ENCODE measurements around the gene SPTBN1. TPM values are rescaled to one million over a fixed set of nuclear protein-coding genes. Genes with fewer than 3 reads are reported as not detected.

SPTBN1 gene
- polyA plus RNA-seq, 1 experiment: 56.6 TPM

- DNase-seq (ENCODE audit: low read depth, low spot score): no peak
- ChIA-PET POLR2A (no interaction called here), CTCF (no interaction called here)
- no peak overlapping the region for H3K27ac ChIP-seq (ENCODE audit: low read depth, low read length)
- TF ChIP-seq, protein P1, sequence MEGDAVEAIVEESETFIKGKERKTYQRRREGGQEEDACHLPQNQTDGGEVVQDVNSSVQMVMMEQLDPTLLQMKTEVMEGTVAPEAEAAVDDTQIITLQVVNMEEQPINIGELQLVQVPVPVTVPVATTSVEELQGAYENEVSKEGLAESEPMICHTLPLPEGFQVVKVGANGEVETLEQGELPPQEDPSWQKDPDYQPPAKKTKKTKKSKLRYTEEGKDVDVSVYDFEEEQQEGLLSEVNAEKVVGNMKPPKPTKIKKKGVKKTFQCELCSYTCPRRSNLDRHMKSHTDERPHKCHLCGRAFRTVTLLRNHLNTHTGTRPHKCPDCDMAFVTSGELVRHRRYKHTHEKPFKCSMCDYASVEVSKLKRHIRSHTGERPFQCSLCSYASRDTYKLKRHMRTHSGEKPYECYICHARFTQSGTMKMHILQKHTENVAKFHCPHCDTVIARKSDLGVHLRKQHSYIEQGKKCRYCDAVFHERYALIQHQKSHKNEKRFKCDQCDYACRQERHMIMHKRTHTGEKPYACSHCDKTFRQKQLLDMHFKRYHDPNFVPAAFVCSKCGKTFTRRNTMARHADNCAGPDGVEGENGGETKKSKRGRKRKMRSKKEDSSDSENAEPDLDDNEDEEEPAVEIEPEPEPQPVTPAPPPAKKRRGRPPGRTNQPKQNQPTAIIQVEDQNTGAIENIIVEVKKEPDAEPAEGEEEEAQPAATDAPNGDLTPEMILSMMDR (IDR thresholded peaks at IDR 0.05; ENCODE audit: low read depth, low read length): no peak
- no peak overlapping the region for H3K4me3 ChIP-seq (ENCODE audit: low read depth, low read length)
- no peaks in the 10 kb centered on the region for H3K27me3 ChIP-seq (ENCODE audit: control insufficient read depth, insufficient read depth, low read length)
- H3K9me3 ChIP-seq (ENCODE audit: control insufficient read depth, insufficient read depth, low read length): no peaks in the 10 kb centered on the region
Measured at GRCh38 chr2:54518430-54518829, 62.3 kb downstream of the SPTBN1 start.

DNA sequence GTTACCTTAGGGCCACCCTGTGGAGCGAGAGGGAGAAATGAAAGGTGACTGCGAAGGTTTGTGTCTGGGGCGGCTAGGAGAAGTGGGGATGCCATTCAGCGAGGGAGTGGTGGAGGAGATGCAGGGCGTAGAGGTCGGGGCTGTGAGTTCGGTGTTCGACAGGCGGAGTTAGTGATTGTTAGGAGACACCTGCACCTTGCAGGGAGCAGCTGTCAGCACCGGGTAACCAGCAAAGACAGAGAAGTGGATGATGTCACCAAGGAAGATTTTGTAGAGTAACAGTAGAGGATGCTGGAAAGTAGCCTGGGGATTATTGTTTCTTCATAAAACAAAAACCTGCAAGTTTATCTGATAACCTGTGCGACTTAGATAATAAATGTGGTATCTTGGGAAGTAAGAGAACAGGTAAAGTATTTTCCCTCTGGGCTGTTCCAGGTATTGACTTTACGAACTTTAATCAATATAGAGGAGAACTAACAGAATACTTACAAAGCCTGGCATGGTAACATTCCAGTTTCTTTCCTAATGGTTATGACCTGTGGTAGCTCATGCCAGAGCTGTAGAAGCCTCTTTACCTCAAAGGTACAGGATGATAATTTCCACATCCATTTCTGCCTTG is 63.8 kb downstream of the SPTBN1 start:
- H3K27ac ChIP-seq (ENCODE audit: low read depth, low read length): no peak overlapping the region
- DNase-seq (ENCODE audit: low read depth, low spot score): no peak
- no peaks in the 10 kb centered on the region for H3K27me3 ChIP-seq (ENCODE audit: control insufficient read depth, insufficient read depth, low read length)
- TF ChIP-seq, protein P1 (IDR thresholded peaks at IDR 0.05; ENCODE audit: low read depth, low read length): no peak
- CTCF ChIA-PET: interaction anchor here (0.9 to 5.4 kb wide), 2 partner anchors 185 to 413 kb away, joined by 3 to 66 read pairs; no protein-coding TSS in a partner anchor
- POLR2A ChIA-PET: interaction anchor here (1.0 kb wide), 2 partner anchors 38 to 183 kb away, joined by 3 read pairs; no protein-coding TSS in a partner anchor
- H3K4me3 ChIP-seq (ENCODE audit: low read depth, low read length): no peak overlapping the region
- no peaks in the 10 kb centered on the region for H3K9me3 ChIP-seq (ENCODE audit: control insufficient read depth, insufficient read depth, low read length)

GRCh38 chr2:54520687-54521086 is 64.6 kb downstream of the SPTBN1 start:
- Histone ChIP-seq H3K9me3 (ENCODE audit: control insufficient read depth, insufficient read depth, low read length) (no peaks in the 10 kb centered on the region), H3K27me3 (ENCODE audit: control insufficient read depth, insufficient read depth, low read length) (no peaks in the 10 kb centered on the region), H3K4me3 (ENCODE audit: low read depth, low read length) (no peak overlapping the region), H3K27ac (ENCODE audit: low read depth, low read length) (peak overlapping the region; percentile 65)
- CTCF ChIA-PET: interaction anchor here (0.9 to 5.4 kb wide), 3 partner anchors 184 to 414 kb away, joined by 3 to 66 read pairs (median 3); no protein-coding TSS in a partner anchor
- POLR2A ChIA-PET: interaction anchor here (1.0 kb wide), 2 partner anchors 37 to 184 kb away, joined by 3 read pairs; no protein-coding TSS in a partner anchor
- TF ChIP-seq, protein P1 (IDR thresholded peaks at IDR 0.05; ENCODE audit: low read depth, low read length): no peak
- DNase-seq (ENCODE audit: low read depth, low spot score): peak; percentile 80

- H3K27me3 ChIP-seq (ENCODE audit: control insufficient read depth, insufficient read depth, low read length): no peaks in the 10 kb centered on the region
- TF ChIP-seq, protein P1 (IDR thresholded peaks at IDR 0.05; ENCODE audit: low read depth, low read length): peak; percentile 65
- H3K27ac ChIP-seq (ENCODE audit: low read depth, low read length): no peak overlapping the region
- ChIA-PET CTCF (interaction anchor here (0.7 to 5.4 kb wide), 8 partner anchors 9 to 443 kb away, joined by 3 to 66 read pairs (median 6); no protein-coding TSS in a partner anchor), POLR2A (interaction anchor here (0.8 kb wide), 1 partner anchor 35 kb away, joined by 5 read pairs; no protein-coding TSS in a partner anchor)
- no peaks in the 10 kb centered on the region for H3K9me3 ChIP-seq (ENCODE audit: control insufficient read depth, insufficient read depth, low read length)
- DNase-seq (ENCODE audit: low read depth, low spot score): no peak
- H3K4me3 ChIP-seq (ENCODE audit: low read depth, low read length): no peak overlapping the region
Measured at GRCh38 chr2:54522624-54523281, 66.6 kb downstream of the SPTBN1 start.
